ENCODE data around the gene MRTFA. TPM values are rescaled to one million over a fixed set of nuclear protein-coding genes. Genes with fewer than 3 reads are reported as not detected.
"Not testable (repeated sequence)": the region's sequence is repeated elsewhere in the genome, so short reads cannot be mapped to it uniquely, and the experiment has no call there.

Gene MRTFA
- total RNA-seq, 4 donors from 2014 or later = 45.5 to 90.2 (median 78.3) TPM

- 32 to 83% methylated on average over 7 to 8 of the region's 9 CpGs for WGBS, 2 donors (ENCODE audit: low coverage in 1 of 2)
- H3K36me3 ChIP-seq = no peaks in the 10 kb centered on the region
- no peak for ATAC-seq
- peaks cover 0 to 24% (median 12%) of the 10 kb centered on the region in 3 donors for H3K4me1 ChIP-seq
- no peak overlapping the region for H3K27ac ChIP-seq
- H3K4me3 ChIP-seq = peak overlapping the region in 1 of 2 donors; percentile 37
- no peaks in the 10 kb centered on the region for H3K9me3 ChIP-seq
- TF ChIP-seq, protein P1, sequence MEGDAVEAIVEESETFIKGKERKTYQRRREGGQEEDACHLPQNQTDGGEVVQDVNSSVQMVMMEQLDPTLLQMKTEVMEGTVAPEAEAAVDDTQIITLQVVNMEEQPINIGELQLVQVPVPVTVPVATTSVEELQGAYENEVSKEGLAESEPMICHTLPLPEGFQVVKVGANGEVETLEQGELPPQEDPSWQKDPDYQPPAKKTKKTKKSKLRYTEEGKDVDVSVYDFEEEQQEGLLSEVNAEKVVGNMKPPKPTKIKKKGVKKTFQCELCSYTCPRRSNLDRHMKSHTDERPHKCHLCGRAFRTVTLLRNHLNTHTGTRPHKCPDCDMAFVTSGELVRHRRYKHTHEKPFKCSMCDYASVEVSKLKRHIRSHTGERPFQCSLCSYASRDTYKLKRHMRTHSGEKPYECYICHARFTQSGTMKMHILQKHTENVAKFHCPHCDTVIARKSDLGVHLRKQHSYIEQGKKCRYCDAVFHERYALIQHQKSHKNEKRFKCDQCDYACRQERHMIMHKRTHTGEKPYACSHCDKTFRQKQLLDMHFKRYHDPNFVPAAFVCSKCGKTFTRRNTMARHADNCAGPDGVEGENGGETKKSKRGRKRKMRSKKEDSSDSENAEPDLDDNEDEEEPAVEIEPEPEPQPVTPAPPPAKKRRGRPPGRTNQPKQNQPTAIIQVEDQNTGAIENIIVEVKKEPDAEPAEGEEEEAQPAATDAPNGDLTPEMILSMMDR (IDR thresholded peaks at IDR 0.05) = no peak
- TF ChIP-seq EP300 (IDR thresholded peaks at IDR 0.05) (no peak), POLR2A (IDR thresholded peaks at IDR 0.05) (no peak)
- peaks cover 20% of the 10 kb centered on the region for H3K27me3 ChIP-seq
Observed at GRCh38 chr22:40679964-40680818, 43.7 kb upstream of the MRTFA start.

- no peaks in the 10 kb centered on the region for H3K9me3 ChIP-seq
- no peak for TF ChIP-seq POLR2A (IDR thresholded peaks at IDR 0.05)
- TF ChIP-seq, protein P1 (IDR thresholded peaks at IDR 0.05) = no peak
- no peak for TF ChIP-seq EP300 (IDR thresholded peaks at IDR 0.05)
- no peak for TF ChIP-seq POLR2AphosphoS5 (IDR thresholded peaks at IDR 0.05)
- 9% methylated on average over 10 of the region's 21 CpGs; no CpG with 5 or more reads in 1 of the 2 donors for WGBS, 2 donors (ENCODE audit: low coverage in 1 of 2)
- H3K4me3 ChIP-seq = peak within 1 kb of the TSS in 1 of 2 donors; percentile 37
- no peak for ATAC-seq
- no peak within 1 kb of the TSS for H3K27ac ChIP-seq
- peaks cover 16% of the 10 kb centered on the region for H3K27me3 ChIP-seq
- no peaks in the 10 kb centered on the region for H3K36me3 ChIP-seq
- peaks cover 0 to 24% (median 12%) of the 10 kb centered on the region in 3 donors for H3K4me1 ChIP-seq
Observed at GRCh38 chr22:40679249-40679963, 42.9 kb upstream of the MRTFA start, which contains the start of gene MCHR1. TSS of gene MCHR1 (plus strand) at chr22:40679484. CDS start at chr22:40679653, 169 bp downstream.

DNA sequence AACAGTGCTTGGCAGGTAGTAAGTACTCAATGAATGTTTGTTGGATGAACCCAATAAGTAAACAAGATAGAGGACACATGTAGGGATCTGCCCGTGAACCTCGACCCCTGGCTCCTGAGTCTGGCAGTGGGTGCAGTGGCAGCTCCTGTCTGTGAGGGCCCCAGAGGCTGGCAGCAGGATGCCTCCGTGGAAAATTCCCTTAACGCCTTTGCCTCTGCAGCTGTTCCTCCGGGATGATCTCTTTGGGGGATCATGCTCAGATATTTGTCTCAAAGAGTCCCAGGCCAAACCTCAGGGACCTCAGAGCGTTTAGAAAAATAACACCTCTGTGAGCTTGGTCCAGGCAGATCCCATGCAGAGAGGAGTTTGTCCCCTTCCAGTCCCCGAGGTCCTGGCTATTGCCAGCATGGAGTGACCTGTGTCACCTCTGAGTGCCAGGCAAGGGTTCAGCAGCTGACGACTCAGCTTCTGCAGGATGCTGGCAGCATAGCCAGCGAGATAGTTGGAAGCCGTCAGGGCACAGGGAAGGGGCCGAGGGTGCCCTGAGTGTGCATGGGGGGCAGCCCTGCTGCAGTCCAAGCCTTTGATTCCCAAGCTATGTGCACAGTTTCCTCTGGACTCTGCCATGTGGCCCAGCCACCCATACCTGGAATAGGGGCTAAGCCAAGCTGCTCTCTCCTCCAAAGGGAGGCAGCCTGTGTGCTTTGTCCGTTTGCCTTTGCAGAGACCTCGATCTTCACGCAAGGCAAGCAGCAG is 42.2 kb upstream of the MRTFA start:
- WGBS, 2 donors (ENCODE audit: low coverage in 1 of 2) = 79% methylated on average over 2 of the region's 14 CpGs; no CpG with 5 or more reads in 1 of the 2 donors
- H3K4me1 ChIP-seq = peaks cover 0 to 24% (median 12%) of the 10 kb centered on the region in 3 donors
- no peaks in the 10 kb centered on the region for H3K9me3 ChIP-seq
- no peaks in the 10 kb centered on the region for H3K36me3 ChIP-seq
- no peak for TF ChIP-seq POLR2AphosphoS5 (IDR thresholded peaks at IDR 0.05)
- TF ChIP-seq, protein P1 (IDR thresholded peaks at IDR 0.05) = no peak
- TF ChIP-seq POLR2A (IDR thresholded peaks at IDR 0.05) = no peak
- TF ChIP-seq EP300 (IDR thresholded peaks at IDR 0.05) = no peak
- peak overlapping the region in 1 of 2 donors; percentile 37 for H3K4me3 ChIP-seq
- H3K27me3 ChIP-seq = peaks cover 16% of the 10 kb centered on the region
- no peak for ATAC-seq
- H3K27ac ChIP-seq = no peak overlapping the region

DNA sequence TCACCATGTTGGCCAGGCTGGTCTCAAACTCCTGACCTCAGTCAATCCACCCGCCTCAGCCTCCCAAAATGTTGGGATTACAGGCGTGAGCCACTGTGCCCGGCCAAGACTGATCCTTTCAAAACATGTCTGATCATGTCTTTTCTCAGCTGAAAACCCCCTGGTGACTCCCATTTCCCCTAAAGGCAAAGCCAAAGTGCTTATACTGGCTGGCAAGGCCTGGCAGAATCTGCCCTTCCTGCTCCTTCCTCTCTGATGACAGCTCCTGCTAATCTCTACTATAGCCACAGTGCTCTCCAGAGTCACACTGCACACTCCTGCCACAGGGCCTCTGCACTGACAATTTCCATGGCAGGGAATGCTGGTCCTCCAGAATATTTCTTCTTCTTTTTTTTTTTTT is 40.1 kb upstream of the MRTFA start:
- peaks cover 0 to 17% (median 7%) of the 10 kb centered on the region in 3 donors for H3K4me1 ChIP-seq
- peaks cover 16% of the 10 kb centered on the region for H3K27me3 ChIP-seq
- H3K27ac ChIP-seq = no peak overlapping the region
- no peak for ATAC-seq
- 100% methylated on average over 2 to 3 of the region's 3 CpGs for WGBS, 2 donors (ENCODE audit: low coverage in 1 of 2)
- no peaks in the 10 kb centered on the region for H3K9me3 ChIP-seq
- TF ChIP-seq, protein P1 (IDR thresholded peaks at IDR 0.05) = no peak
- TF ChIP-seq POLR2A (IDR thresholded peaks at IDR 0.05) (no peak), EP300 (IDR thresholded peaks at IDR 0.05) (no peak), POLR2AphosphoS5 (IDR thresholded peaks at IDR 0.05) (no peak)
- no peaks in the 10 kb centered on the region for H3K36me3 ChIP-seq
- H3K4me3 ChIP-seq = no peak overlapping the region

DNA sequence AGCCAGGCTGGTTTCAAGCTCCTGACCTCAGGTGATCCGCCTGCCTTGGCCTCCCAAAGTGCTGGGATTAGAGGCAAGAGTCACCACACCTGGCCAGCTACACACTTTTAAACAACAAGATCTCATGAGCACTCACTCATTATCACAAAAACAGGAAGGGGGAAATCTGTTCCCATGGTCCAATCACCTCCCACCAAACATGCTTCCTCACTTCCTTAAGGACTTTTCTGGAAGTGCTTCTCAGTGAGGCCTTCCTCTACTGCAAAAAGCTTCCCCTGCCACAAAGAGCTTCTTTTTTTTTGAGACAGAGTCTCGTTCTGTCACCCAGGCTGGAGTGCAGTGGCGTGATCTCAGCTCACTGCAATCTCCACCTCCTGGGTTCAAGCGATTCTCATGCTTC is 39.6 kb upstream of the MRTFA start:
- ATAC-seq, H3K9me3 ChIP-seq, H3K36me3 ChIP-seq, H3K4me3 ChIP-seq, H3K27ac ChIP-seq: not testable (repeated sequence)
- 80 to 83% methylated on average over 1 to 3 of the region's 4 CpGs for WGBS, 2 donors (ENCODE audit: low coverage in 1 of 2)
- Histone ChIP-seq H3K4me1 (peaks cover 0 to 17% (median 7%) of the 10 kb centered on the region in 3 donors), H3K27me3 (peaks cover 16% of the 10 kb centered on the region)
